HepG2 (cell line): ENCODE measurements around the gene RELB. TPM values are rescaled to one million over a fixed set of nuclear protein-coding genes. Genes with fewer than 3 reads are reported as not detected.
A peak's percentile ranks its signal among the peaks of the same experiment; 100 is the strongest.

ENCODE experiments used
- HMGA1 ChIP-seq: sonication (generic); formaldehyde crosslinking; conservative IDR thresholded peaks from 2 replicates; pipeline ENCODE4 v1.4.0; 2020; ENCODE audit warnings: missing genetic modification reagents
- HNRNPH1 ChIP-seq: fragments of 200-400 bp; formaldehyde crosslinking; optimal IDR thresholded peaks from 2 replicates; pipeline ENCODE3; 2017; ENCODE audit warnings: mild to moderate bottlenecking, low read depth, low read length
- ISX ChIP-seq: sonication (generic); formaldehyde crosslinking; conservative IDR thresholded peaks from 2 replicates; pipeline ENCODE4 v1.5.0; 2020; ENCODE audit warnings: missing genetic modification reagents
- KAT2B ChIP-seq: fragments of 150-350 bp; IDR thresholded peaks from 2 replicates; pipeline ENCODE4 v1.6.1; 2014; ENCODE audit warnings: low read depth, low read length, borderline replicate concordance
- MIER2 ChIP-seq: IDR thresholded peaks from 2 replicates; pipeline ENCODE4 v1.6.1; 2016; ENCODE audit warnings: missing biosample characterization, missing genetic modification reagents
- MLLT10 ChIP-seq: sonication (generic); formaldehyde crosslinking; IDR thresholded peaks from 2 replicates; pipeline ENCODE4 v1.4.0; 2020; ENCODE audit warnings: missing genetic modification reagents
- PHF8 ChIP-seq: sonication (generic); formaldehyde crosslinking; IDR thresholded peaks from 2 replicates; pipeline ENCODE4 v1.5.0; 2020; ENCODE audit warnings: missing genetic modification reagents
- RXRB ChIP-seq: IDR thresholded peaks from 2 replicates; pipeline ENCODE4 v1.6.1; 2016; ENCODE audit warnings: borderline replicate concordance, missing genetic modification reagents, missing compliant biosample characterization
- SRSF9 ChIP-seq: fragments of 200-400 bp; formaldehyde crosslinking; IDR thresholded peaks from 2 replicates; pipeline ENCODE4 v1.6.1; 2018; ENCODE audit warnings: borderline replicate concordance, mild to moderate bottlenecking, low read depth, low read length; ENCODE audit not compliant: insufficient read depth, poor library complexity, severe bottlenecking
- TCF12 ChIP-seq, 2 experiments: fragments of 450-650 bp in 1 of 2; sonication (generic) in 1 of 2; formaldehyde crosslinking in 1 of 2; IDR thresholded peaks; 2 replicates each; pipeline versions ENCODE4 v1.6.1 to v1.8.0; 2017 to 2022; ENCODE audit warnings: antibody characterized with exemption in 1 of 2, mild to moderate bottlenecking in 1 of 2, missing genetic modification reagents in 1 of 2, moderate library complexity in 1 of 2
- TEAD2 ChIP-seq: sonication (generic); formaldehyde crosslinking; IDR thresholded peaks from 2 replicates; pipeline ENCODE4 v1.9.0; 2021; ENCODE audit warnings: missing genetic modification reagents
- ZNF317 ChIP-seq: sonication (generic); formaldehyde crosslinking; IDR thresholded peaks from 2 replicates; pipeline ENCODE4 v1.5.0; 2020; ENCODE audit warnings: mild to moderate bottlenecking, missing genetic modification reagents
- ZNF546 ChIP-seq: sonication (generic); formaldehyde crosslinking; conservative IDR thresholded peaks from 2 replicates; pipeline ENCODE4 v1.8.1; 2023; ENCODE audit warnings: mild to moderate bottlenecking, missing genetic modification reagents
- ZNF552 ChIP-seq: sonication (generic); formaldehyde crosslinking; IDR thresholded peaks from 2 replicates; pipeline ENCODE4 v1.9.0; 2022; ENCODE audit warnings: missing genetic modification reagents, mild to moderate bottlenecking, borderline replicate concordance
- ZNF773 ChIP-seq: sonication (generic); formaldehyde crosslinking; IDR thresholded peaks from 2 replicates; pipeline ENCODE4 v1.4.0; 2020; ENCODE audit warnings: missing genetic modification reagents, borderline replicate concordance
- ZNF780A ChIP-seq: sonication (generic); formaldehyde crosslinking; IDR thresholded peaks from 2 replicates; pipeline ENCODE4 v1.8.0; 2022; ENCODE audit warnings: mild to moderate bottlenecking, missing genetic modification reagents, moderate library complexity
- polyA plus RNA-seq, 8 experiments: library from polyadenylated mRNA; depleted of rRNA in 3 of 8; stranded (reverse) in 7 of 8; unstranded in 1 of 8; fragments of >200 nt; fragmentation: Illumina TruSeq in 4 of 8; extraction: Trizol in 4 of 8; gene quantifications; 2 replicates each; pipeline versions ENCODE4 v1.2.1 to v1.2.3, GENCODE V29; 2011 to 2016; ENCODE audit warnings: low read depth in 4 of 8, missing spikeins in 1 of 8, mixed read lengths in 1 of 8; ENCODE audit not compliant: insufficient read depth in 1 of 8
- total RNA-seq, 5 experiments: library from RNA; depleted of rRNA; stranded (reverse); fragments of >200 nt; fragmentation: Illumina TruSeq; extraction: Trizol; gene quantifications; 2 replicates each; pipeline ENCODE4 v1.2.3, GENCODE V29; 2016; ENCODE audit warnings: low read depth in 1 of 5
- TF ChIP-seq, protein P1 (sequence below): sonication (generic); formaldehyde crosslinking; IDR thresholded peaks from 2 replicates; pipeline ENCODE4 v1.4.0; 2020; ENCODE audit warnings: mild to moderate bottlenecking, missing genetic modification reagents
- TF ChIP-seq, protein P2 (sequence below), 2 experiments: sonication (generic) in 1 of 2; formaldehyde crosslinking in 1 of 2; IDR thresholded peaks; 2 replicates each; pipeline versions ENCODE4 v1.5.1 to v1.6.1; 2011 to 2020; ENCODE audit warnings: borderline replicate concordance in 1 of 2, low read depth in 1 of 2, low read length in 1 of 2, mild to moderate bottlenecking in 1 of 2, missing genetic modification reagents in 1 of 2, moderate library complexity in 1 of 2
- TF ChIP-seq, protein P3 (sequence below): sonication (generic); formaldehyde crosslinking; IDR thresholded peaks from 2 replicates; pipeline ENCODE4 v1.4.0; 2020; ENCODE audit warnings: low read depth, missing genetic modification reagents

The RELB gene
- total and polyA plus RNA-seq, 2 of the 13 experiments (the other 11 are each of a cell fraction or from before 2014, with no cell fraction given) = 1.9 to 3.5 TPM

DNA sequence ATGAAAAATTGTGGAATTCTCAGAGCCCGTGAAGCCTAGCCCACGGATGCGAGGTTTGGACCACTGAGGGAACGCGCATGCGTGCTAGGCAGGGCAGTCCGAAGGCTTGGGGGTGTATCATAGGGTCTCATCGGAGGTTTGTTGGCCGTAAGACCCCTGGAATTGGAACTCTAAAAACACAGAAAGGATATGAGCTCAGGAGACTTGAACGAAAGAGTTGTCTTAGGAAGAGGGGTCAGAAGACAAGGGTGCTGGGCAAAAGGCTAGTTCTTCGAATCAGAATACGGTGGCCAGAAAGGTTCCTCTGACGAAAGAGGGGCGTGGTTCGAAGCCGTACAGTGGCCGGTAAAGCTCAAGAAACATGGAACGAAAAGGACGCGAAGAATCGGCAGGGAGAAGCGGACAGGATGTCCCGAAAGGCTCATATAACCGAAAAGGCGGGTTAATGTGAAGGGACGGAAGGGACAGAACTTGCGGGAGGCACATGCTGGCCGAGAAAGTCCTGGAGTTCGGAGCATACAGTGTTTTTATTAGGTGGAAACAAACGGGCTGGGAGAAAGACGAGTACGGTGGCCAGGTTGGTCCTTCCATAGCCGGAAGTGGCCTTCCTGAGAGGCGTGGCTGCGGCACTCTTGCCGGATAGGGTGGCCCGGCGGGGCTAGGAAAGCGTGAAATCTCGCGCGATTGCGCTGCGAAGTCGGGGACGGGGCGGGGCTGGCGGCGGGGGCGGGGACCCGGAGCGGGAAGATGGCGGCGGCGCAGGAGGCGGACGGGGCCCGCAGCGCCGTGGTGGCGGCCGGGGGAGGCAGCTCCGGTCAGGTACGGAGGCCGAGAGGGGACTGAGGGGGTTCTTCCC, 46.4 kb upstream of the RELB start, which contains the start of gene CLPTM1 (continued):
- TF ChIP-seq SRSF9 (no peak), MIER2 (no peak), HNRNPH1 (no peak), PHF8 (peak; percentile 71; the same call in 1 of the 2 replicates), ZNF773 (CRISPR knock-in tag) (no peak), ISX (CRISPR knock-in tag) (no peak), TEAD2 (CRISPR knock-in tag) (no peak), KAT2B (no peak), ZNF552 (CRISPR knock-in tag) (peak; percentile 28; the same call in 1 of the 2 replicates), ZNF546 (CRISPR knock-in tag) (no peak), ZNF317 (no peak; the same call in 1 of the 2 replicates), TCF12 (IDR thresholded peaks at IDR 0.05) (no peak), TCF12 (CRISPR knock-in tag; IDR thresholded peaks at IDR 0.05) (peak; percentile 74; the same call in 1 of the 2 replicates), RXRB (no peak; the same call in 1 of the 2 replicates), MLLT10 (no peak), ZNF780A (CRISPR knock-in tag) (no peak), HMGA1 (CRISPR knock-in tag) (no peak)
- TF ChIP-seq, protein P1, sequence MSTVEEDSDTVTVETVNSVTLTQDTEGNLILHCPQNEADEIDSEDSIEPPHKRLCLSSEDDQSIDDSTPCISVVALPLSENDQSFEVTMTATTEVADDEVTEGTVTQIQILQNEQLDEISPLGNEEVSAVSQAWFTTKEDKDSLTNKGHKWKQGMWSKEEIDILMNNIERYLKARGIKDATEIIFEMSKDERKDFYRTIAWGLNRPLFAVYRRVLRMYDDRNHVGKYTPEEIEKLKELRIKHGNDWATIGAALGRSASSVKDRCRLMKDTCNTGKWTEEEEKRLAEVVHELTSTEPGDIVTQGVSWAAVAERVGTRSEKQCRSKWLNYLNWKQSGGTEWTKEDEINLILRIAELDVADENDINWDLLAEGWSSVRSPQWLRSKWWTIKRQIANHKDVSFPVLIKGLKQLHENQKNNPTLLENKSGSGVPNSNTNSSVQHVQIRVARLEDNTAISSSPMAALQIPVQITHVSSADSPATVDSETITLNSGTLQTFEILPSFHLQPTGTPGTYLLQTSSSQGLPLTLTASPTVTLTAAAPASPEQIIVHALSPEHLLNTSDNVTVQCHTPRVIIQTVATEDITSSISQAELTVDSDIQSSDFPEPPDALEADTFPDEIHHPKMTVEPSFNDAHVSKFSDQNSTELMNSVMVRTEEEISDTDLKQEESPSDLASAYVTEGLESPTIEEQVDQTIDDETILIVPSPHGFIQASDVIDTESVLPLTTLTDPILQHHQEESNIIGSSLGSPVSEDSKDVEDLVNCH = no peak; the same call in 1 of the 2 replicates
- TF ChIP-seq, protein P2, sequence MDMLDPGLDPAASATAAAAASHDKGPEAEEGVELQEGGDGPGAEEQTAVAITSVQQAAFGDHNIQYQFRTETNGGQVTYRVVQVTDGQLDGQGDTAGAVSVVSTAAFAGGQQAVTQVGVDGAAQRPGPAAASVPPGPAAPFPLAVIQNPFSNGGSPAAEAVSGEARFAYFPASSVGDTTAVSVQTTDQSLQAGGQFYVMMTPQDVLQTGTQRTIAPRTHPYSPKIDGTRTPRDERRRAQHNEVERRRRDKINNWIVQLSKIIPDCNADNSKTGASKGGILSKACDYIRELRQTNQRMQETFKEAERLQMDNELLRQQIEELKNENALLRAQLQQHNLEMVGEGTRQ (IDR thresholded peaks at IDR 0.05; ENCODE audit: low read depth, low read length) = 0 out of 2 replicates have a peak, but pooled peaks have one; percentile 23
- TF ChIP-seq, protein P2 (CRISPR knock-in tag; IDR thresholded peaks at IDR 0.05; ENCODE audit: borderline replicate concordance) = no peak
- TF ChIP-seq, protein P3, sequence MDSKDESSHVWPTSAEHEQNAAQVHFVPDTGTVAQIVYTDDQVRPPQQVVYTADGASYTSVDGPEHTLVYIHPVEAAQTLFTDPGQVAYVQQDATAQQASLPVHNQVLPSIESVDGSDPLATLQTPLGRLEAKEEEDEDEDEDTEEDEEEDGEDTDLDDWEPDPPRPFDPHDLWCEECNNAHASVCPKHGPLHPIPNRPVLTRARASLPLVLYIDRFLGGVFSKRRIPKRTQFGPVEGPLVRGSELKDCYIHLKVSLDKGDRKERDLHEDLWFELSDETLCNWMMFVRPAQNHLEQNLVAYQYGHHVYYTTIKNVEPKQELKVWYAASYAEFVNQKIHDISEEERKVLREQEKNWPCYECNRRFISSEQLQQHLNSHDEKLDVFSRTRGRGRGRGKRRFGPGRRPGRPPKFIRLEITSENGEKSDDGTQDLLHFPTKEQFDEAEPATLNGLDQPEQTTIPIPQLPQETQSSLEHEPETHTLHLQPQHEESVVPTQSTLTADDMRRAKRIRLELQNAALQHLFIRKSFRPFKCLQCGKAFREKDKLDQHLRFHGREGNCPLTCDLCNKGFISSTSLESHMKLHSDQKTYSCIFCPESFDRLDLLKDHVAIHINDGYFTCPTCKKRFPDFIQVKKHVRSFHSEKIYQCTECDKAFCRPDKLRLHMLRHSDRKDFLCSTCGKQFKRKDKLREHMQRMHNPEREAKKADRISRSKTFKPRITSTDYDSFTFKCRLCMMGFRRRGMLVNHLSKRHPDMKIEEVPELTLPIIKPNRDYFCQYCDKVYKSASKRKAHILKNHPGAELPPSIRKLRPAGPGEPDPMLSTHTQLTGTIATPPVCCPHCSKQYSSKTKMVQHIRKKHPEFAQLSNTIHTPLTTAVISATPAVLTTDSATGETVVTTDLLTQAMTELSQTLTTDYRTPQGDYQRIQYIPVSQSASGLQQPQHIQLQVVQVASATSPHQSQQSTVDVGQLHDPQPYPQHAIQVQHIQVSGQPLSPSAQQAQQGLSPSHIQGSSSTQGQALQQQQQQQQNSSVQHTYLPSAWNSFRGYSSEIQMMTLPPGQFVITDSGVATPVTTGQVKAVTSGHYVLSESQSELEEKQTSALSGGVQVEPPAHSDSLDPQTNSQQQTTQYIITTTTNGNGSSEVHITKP (CRISPR knock-in tag) = 0 out of 2 replicates have a peak, but pooled peaks have one; percentile 15
